ENCODE results near the gene ZNF84.
A peak's percentile ranks its signal among the peaks of the same experiment; 100 is the strongest.

GRCh38 chr12:133080368-133081158 lies 43.3 kb downstream of the ZNF84 start, which contains the start of gene ZNF140:
- peak in 2 of 4 donors; percentile 6 to 24 for TF ChIP-seq EP300 (IDR thresholded peaks at IDR 0.05)
- TF ChIP-seq POLR2AphosphoS5 (IDR thresholded peaks at IDR 0.05): peak; percentile 72 to 81 (median 78)
- TF ChIP-seq CTCF (IDR thresholded peaks at IDR 0.05): peak in 2 of 4 experiments; percentile 23 to 38

Data from sigmoid colon (tissue), 4 donors.